ENCODE measurements around the gene B4GALT2.

Gene B4GALT2

GRCh38 chr1:44000122-44000665 lies 21.2 kb downstream of the B4GALT2 start:
- TF ChIP-seq CTCF (IDR thresholded peaks at IDR 0.05; ENCODE audit: extremely low read depth, missing control alignments): no peak

GRCh38 chr1:44002165-44002564 lies 23.2 kb downstream of the B4GALT2 start:
- DNase-seq (ENCODE audit: low spot score): no peak
- TF ChIP-seq CTCF (IDR thresholded peaks at IDR 0.05; ENCODE audit: extremely low read depth, missing control alignments): no peak

More at GRCh38 chr1:44000122-44000665, 21.2 kb downstream of the B4GALT2 start:
- no peak for DNase-seq (ENCODE audit: low spot score)

GRCh38 chr1:44002606-44003157 lies 23.7 kb downstream of the B4GALT2 start:
- no peak for TF ChIP-seq CTCF (IDR thresholded peaks at IDR 0.05; ENCODE audit: extremely low read depth, missing control alignments)
- DNase-seq (ENCODE audit: low spot score): no peak

GRCh38 chr1:44008259-44008658 lies 29.2 kb downstream of the B4GALT2 start:
- TF ChIP-seq CTCF (IDR thresholded peaks at IDR 0.05; ENCODE audit: extremely low read depth, missing control alignments): no peak
- DNase-seq (ENCODE audit: low spot score): no peak

- no peak for TF ChIP-seq CTCF (IDR thresholded peaks at IDR 0.05; ENCODE audit: extremely low read depth, missing control alignments)
- DNase-seq (ENCODE audit: low spot score): no peak
Observed at GRCh38 chr1:44010935-44011471, 32.0 kb downstream of the B4GALT2 start.

- DNase-seq (ENCODE audit: low spot score): no peak
- TF ChIP-seq CTCF (IDR thresholded peaks at IDR 0.05; ENCODE audit: extremely low read depth, missing control alignments): no peak
Observed at GRCh38 chr1:44012404-44012803, 33.4 kb downstream of the B4GALT2 start.

- no peak for DNase-seq (ENCODE audit: low spot score)
- no peak for TF ChIP-seq CTCF (IDR thresholded peaks at IDR 0.05; ENCODE audit: extremely low read depth, missing control alignments)
Observed at GRCh38 chr1:44012941-44013609, 34.1 kb downstream of the B4GALT2 start.

All from GM20000 (cell line).